Muscle of leg (tissue), 11 donors: ENCODE results near the gene KRTAP10-10. TPM values are rescaled to one million over a fixed set of nuclear protein-coding genes. Genes with fewer than 3 reads are reported as not detected.
"Not testable (repeated sequence)": the region's sequence is repeated elsewhere in the genome, so short reads cannot be mapped to it uniquely, and the experiment has no call there.

Source experiments
- DNase-seq: peaks from one replicate; pipeline ENCODE4 v3.0.0; 2013
- H3K27ac ChIP-seq: one replicate; pipeline ENCODE4 v1.5.1; 2013; ENCODE audit warnings: mild to moderate bottlenecking, low read length, control low read depth
- H3K27me3 ChIP-seq: one replicate; pipeline ENCODE4 v1.6.1; 2013; ENCODE audit warnings: low read length; ENCODE audit not compliant: control insufficient read depth, insufficient read depth
- H3K36me3 ChIP-seq: one replicate; pipeline ENCODE4 v1.6.1; 2013; ENCODE audit warnings: low read length; ENCODE audit not compliant: control insufficient read depth, insufficient read depth
- H3K4me1 ChIP-seq: one replicate; pipeline ENCODE4 v1.6.1; 2013; ENCODE audit warnings: low read length; ENCODE audit not compliant: control insufficient read depth, insufficient read depth
- H3K4me3 ChIP-seq: one replicate; pipeline ENCODE4 v1.5.1; 2013; ENCODE audit warnings: low read length, control low read depth
- H3K9me3 ChIP-seq: replicated peaks from 2 replicates; pipeline ENCODE4 v1.6.1; 2013; ENCODE audit warnings: low read depth, low read length; ENCODE audit not compliant: control insufficient read depth
- WGBS: methylation state at CpG from one replicate; pipeline ENCODE4 v1.1.5; 2013; ENCODE audit warnings: missing lambda C conversion rate; ENCODE audit not compliant: insufficient coverage; 5-methylcytosine and 5-hydroxymethylcytosine counted together
- polyA plus RNA-seq, 8 donors: library from polyadenylated mRNA; unstranded; fragments of 120-200 nt; gene quantifications; one replicate each; pipeline versions ENCODE4 v1.2.1 to v1.2.3, GENCODE V29; 2013; ENCODE audit warnings: inconsistent platforms in 1 of 8, low replicate concordance in 1 of 8; ENCODE audit not compliant: insufficient read length in 8 of 8, insufficient read depth in 1 of 8
- total RNA-seq: library from RNA; stranded (reverse); fragments of 120-200 nt; gene quantifications from one replicate; pipeline ENCODE4 v1.2.4, GENCODE V29; 2013

KRTAP10-10 gene
- total and polyA plus RNA-seq, 9 donors: not detected

- Histone ChIP-seq H3K4me1 (peaks cover 3% of the 10 kb centered on the region), H3K27ac (no peak overlapping the region), H3K4me3 (no peak overlapping the region), H3K9me3 (no peaks in the 10 kb centered on the region), H3K27me3 (peaks cover 6% of the 10 kb centered on the region), H3K36me3 (no peaks in the 10 kb centered on the region)
- DNase-seq: no peak
- WGBS: 61% methylated on average over 13 of the region's 17 CpGs
Measured at GRCh38 chr21:44603109-44603875, 33.9 kb upstream of the KRTAP10-10 start.

DNA sequence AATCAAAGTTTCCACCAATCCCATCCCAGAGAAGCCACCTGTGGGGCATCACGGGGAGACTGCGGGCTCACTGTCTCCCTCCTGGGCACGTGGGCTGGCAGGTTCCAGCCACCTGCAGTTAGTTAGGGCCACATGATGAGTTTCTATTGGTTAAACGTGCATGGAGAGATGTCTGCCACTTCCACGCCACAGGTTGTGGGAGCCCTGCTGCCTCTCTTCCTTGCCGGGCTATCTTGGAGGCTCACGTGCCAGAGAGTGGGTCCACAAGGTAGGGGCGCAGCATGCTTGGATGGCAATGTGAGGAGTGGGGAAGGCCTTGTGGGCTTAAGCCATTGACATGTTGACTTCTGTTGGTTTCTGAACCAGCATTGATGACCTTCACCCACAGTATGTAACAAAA, 33.2 kb upstream of the KRTAP10-10 start:
- peaks cover 6% of the 10 kb centered on the region for H3K27me3 ChIP-seq
- DNase-seq: no peak
- WGBS: 71% methylated on average over 4 of the region's 8 CpGs
- H3K27ac ChIP-seq: no peak overlapping the region
- peaks cover 3% of the 10 kb centered on the region for H3K4me1 ChIP-seq
- no peak overlapping the region for H3K4me3 ChIP-seq
- H3K36me3 ChIP-seq: no peaks in the 10 kb centered on the region
- no peaks in the 10 kb centered on the region for H3K9me3 ChIP-seq

- Histone ChIP-seq H3K9me3 (peaks cover 6% of the 10 kb centered on the region), H3K4me1 (peaks cover 1% of the 10 kb centered on the region)
- DNase-seq: no peak
Measured at GRCh38 chr21:44606495-44606894, 30.7 kb upstream of the KRTAP10-10 start.

GRCh38 chr21:44609193-44609592, 28.0 kb upstream of the KRTAP10-10 start:
- Histone ChIP-seq H3K9me3 (peaks cover 9% of the 10 kb centered on the region), H3K4me3 (no peak overlapping the region), H3K36me3 (no peaks in the 10 kb centered on the region), H3K27ac (no peak overlapping the region), H3K27me3 (peaks cover 3% of the 10 kb centered on the region), H3K4me1 (no peaks in the 10 kb centered on the region)
- DNase-seq: no peak

More at GRCh38 chr21:44606495-44606894, 30.7 kb upstream of the KRTAP10-10 start:
- Histone ChIP-seq H3K27ac (no peak overlapping the region), H3K36me3 (no peaks in the 10 kb centered on the region), H3K27me3 (peaks cover 8% of the 10 kb centered on the region), H3K4me3 (no peak overlapping the region)
- 86% methylated on average over 2 of the region's 4 CpGs for WGBS

DNA sequence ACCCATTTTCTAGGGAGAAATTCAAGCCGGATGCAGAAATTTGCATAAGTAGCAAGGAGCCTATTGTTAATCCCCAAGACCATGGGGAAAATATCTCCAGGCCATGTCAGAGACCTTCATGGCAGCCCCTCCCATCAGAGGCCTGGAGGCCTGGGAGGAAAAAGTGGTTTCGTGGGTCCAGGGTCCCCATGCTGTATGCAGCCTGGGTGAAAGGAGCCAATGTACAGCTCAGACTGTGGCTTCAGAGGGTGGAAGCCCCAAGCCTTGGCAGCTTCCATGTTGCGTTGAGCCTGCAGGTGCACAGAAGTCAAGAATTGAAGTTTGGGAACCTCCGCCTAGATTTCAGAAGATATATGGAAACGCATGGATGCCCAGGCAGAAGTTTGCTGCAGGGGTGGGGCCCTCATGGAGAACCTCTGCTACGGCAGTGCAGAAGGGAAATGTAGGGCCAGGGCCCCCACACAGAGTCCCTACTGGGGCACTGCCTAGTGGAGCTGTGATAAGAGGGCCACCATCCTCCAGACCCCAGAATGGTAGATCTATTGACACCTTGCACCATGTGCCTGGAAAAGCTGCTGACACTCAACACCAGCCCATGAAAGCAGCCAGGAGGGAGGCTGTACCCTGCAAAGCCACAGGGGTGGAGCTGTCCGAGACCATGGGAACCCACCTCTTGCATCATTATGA, 26.9 kb upstream of the KRTAP10-10 start:
- H3K9me3 ChIP-seq, DNase-seq, H3K4me1 ChIP-seq, H3K27ac ChIP-seq, H3K36me3 ChIP-seq, H3K4me3 ChIP-seq, H3K27me3 ChIP-seq: not testable (repeated sequence)
- WGBS: 94% methylated on average over 7 of the region's 7 CpGs

- no peak overlapping the region for H3K27ac ChIP-seq
- H3K4me3 ChIP-seq: no peak overlapping the region
- H3K9me3 ChIP-seq: peaks cover 9% of the 10 kb centered on the region
- peaks cover 11% of the 10 kb centered on the region for H3K27me3 ChIP-seq
- 87% methylated on average over 3 of the region's 4 CpGs for WGBS
- H3K4me1 ChIP-seq: no peaks in the 10 kb centered on the region
- DNase-seq: no peak
- no peaks in the 10 kb centered on the region for H3K36me3 ChIP-seq
Measured at GRCh38 chr21:44611551-44611950, 25.6 kb upstream of the KRTAP10-10 start.

- no peak for DNase-seq
- no peak within 1 kb of the TSS for H3K27ac ChIP-seq
- no peaks in the 10 kb centered on the region for H3K4me1 ChIP-seq
- H3K27me3 ChIP-seq: peaks cover 12% of the 10 kb centered on the region
- H3K9me3 ChIP-seq: peaks cover 9% of the 10 kb centered on the region
- 74% methylated on average over 8 of the region's 8 CpGs for WGBS
- no peak within 1 kb of the TSS for H3K4me3 ChIP-seq
- no peaks in the 10 kb centered on the region for H3K36me3 ChIP-seq
Measured at GRCh38 chr21:44612029-44612486, 25.1 kb upstream of the KRTAP10-10 start, which contains the start of gene KRTAP10-8. Gene KRTAP10-8, plus strand, starts transcription at chr21:44612079. Its CDS starts 22 bp downstream, at chr21:44612101.

- H3K27ac ChIP-seq: no peak overlapping the region
- no peaks in the 10 kb centered on the region for H3K4me1 ChIP-seq
- H3K36me3 ChIP-seq: no peaks in the 10 kb centered on the region
- WGBS: 82% methylated on average over 12 of the region's 13 CpGs
- peaks cover 9% of the 10 kb centered on the region for H3K9me3 ChIP-seq
- DNase-seq: no peak
- no peak overlapping the region for H3K4me3 ChIP-seq
- H3K27me3 ChIP-seq: peaks cover 12% of the 10 kb centered on the region
Measured at GRCh38 chr21:44612669-44613229, 24.4 kb upstream of the KRTAP10-10 start.

- Histone ChIP-seq H3K27me3 (peaks cover 12% of the 10 kb centered on the region), H3K27ac (no peak overlapping the region), H3K4me1 (no peaks in the 10 kb centered on the region), H3K4me3 (no peak overlapping the region), H3K36me3 (no peaks in the 10 kb centered on the region), H3K9me3 (peaks cover 9% of the 10 kb centered on the region)
- DNase-seq: no peak
- 80% methylated on average over 25 of the region's 26 CpGs for WGBS
Measured at GRCh38 chr21:44613386-44614155, 23.6 kb upstream of the KRTAP10-10 start.
